Endothelial cell of umbilical vein (primary cell): ENCODE data around the gene MCU. TPM values are rescaled to one million over a fixed set of nuclear protein-coding genes. Genes with fewer than 3 reads are reported as not detected.
"Not testable (repeated sequence)": the region's sequence is repeated elsewhere in the genome, so short reads cannot be mapped to it uniquely, and the experiment has no call there.

Experiments used
- BruUV-seq: library from RNA; stranded (reverse); fragments of 400-500 nt; replicated peaks from 2 replicates; lab custom pipeline; 2021; lab: Mats Ljungman, UMichigan
- CTCF ChIA-PET: fragments of 300-600, 350-600 bp; sonication (Branson Sonifier 250); formaldehyde crosslinking; loops from one replicate; lab custom pipeline; 2021; ENCODE audit warnings: antibody characterized with exemption, inconsistent platforms; lab: Charles Lee
- POLR2A ChIA-PET: fragments of 300-600, 350-600 bp; sonication (Branson Sonifier 250); formaldehyde crosslinking; loops from one replicate; lab custom pipeline; 2021; ENCODE audit warnings: antibody characterized with exemption, inconsistent platforms; lab: Charles Lee
- DNase-seq: peaks from one replicate; pipeline ENCODE4 v3.0.0-alpha.2; 2011; ENCODE audit warnings: low read depth, low spot score
- FAIRE-seq: peaks from 2 replicates; lab custom pipeline; 2011; peaks lifted over from hg19 to GRCh38; lab: Jason Lieb, UNC
- H2AFZ ChIP-seq: 2 replicates; pipeline ENCODE4 v1.6.0; 2012; ENCODE audit warnings: low read depth, low read length, control low read depth, inconsistent platforms
- H3K27ac ChIP-seq: 2 replicates; pipeline ENCODE4 v1.5.1; 2011; ENCODE audit warnings: low read depth, mild to moderate bottlenecking, control low read depth, low read length, moderate library complexity; ENCODE audit not compliant: insufficient read depth
- H3K27me3 ChIP-seq, 2 experiments: 2 replicates each; pipeline versions ENCODE4 v1.6.0 to v1.6.1; 2011; ENCODE audit warnings: low read length in 2 of 2, mixed read lengths in 1 of 2; ENCODE audit not compliant: control insufficient read depth in 2 of 2, insufficient read depth in 2 of 2
- H3K36me3 ChIP-seq, 2 experiments: 2 replicates in 1 of 2; 3 replicates in 1 of 2; pipeline ENCODE4 v1.5.1; 2011; ENCODE audit warnings: low read length in 2 of 2, mild to moderate bottlenecking in 1 of 2, moderate library complexity in 1 of 2; ENCODE audit not compliant: control insufficient read depth in 2 of 2, insufficient read depth in 2 of 2; ENCODE audit errors: extremely low read depth in 1 of 2
- H3K4me1 ChIP-seq: 3 replicates; pipeline ENCODE4 v1.5.1; 2011; ENCODE audit warnings: mild to moderate bottlenecking, low read length; ENCODE audit not compliant: control insufficient read depth, insufficient read depth; ENCODE audit errors: extremely low read depth
- H3K4me2 ChIP-seq: 2 replicates; pipeline ENCODE4 v1.6.1; 2011; ENCODE audit warnings: low read length, control low read depth, mixed read lengths; ENCODE audit not compliant: insufficient read depth
- H3K4me3 ChIP-seq, 3 experiments: fragments of 200-600 bp in 1 of 3; sonication (generic), shearing (Covaris generic) in 1 of 3; replicated peaks in 1 of 3; 2 replicates each; pipeline ENCODE4 v1.5.1; 2011 to 2016; ENCODE audit warnings: control low read depth in 3 of 3, low read length in 3 of 3, mild to moderate bottlenecking in 2 of 3, inconsistent platforms in 1 of 3, low read depth in 1 of 3, moderate library complexity in 1 of 3; ENCODE audit not compliant: insufficient read depth in 1 of 3
- H3K79me2 ChIP-seq: 2 replicates; pipeline ENCODE4 v1.6.0; 2012; ENCODE audit warnings: low read length, inconsistent platforms; ENCODE audit not compliant: control insufficient read depth, insufficient read depth
- H3K9ac ChIP-seq: replicated peaks from 2 replicates; pipeline ENCODE3; 2011; ENCODE audit warnings: low read length, control low read depth; ENCODE audit not compliant: insufficient read depth; ENCODE audit errors: extremely low read depth
- H3K9me1 ChIP-seq: replicated peaks from 3 replicates; pipeline ENCODE4 v1.6.0; 2011; ENCODE audit warnings: mild to moderate bottlenecking, low read length; ENCODE audit not compliant: control insufficient read depth, insufficient read depth; ENCODE audit errors: extremely low read depth
- H3K9me3 ChIP-seq: replicated peaks from 2 replicates; pipeline ENCODE4 v1.5.1; 2012; ENCODE audit warnings: low read length, inconsistent platforms; ENCODE audit not compliant: control insufficient read depth, insufficient read depth
- H4K20me1 ChIP-seq: replicated peaks from 2 replicates; pipeline ENCODE3; 2011; ENCODE audit warnings: mild to moderate bottlenecking, low read length; ENCODE audit not compliant: control insufficient read depth, insufficient read depth; ENCODE audit errors: extremely low read depth
- CTCF ChIP-seq, 2 donors: IDR thresholded peaks; 1 replicate in 1 of 2; 2 replicates in 1 of 2; pipeline ENCODE4 v1.5.1; 2011; ENCODE audit warnings: low read length in 2 of 2, mild to moderate bottlenecking in 2 of 2, moderate library complexity in 2 of 2, control low read depth in 1 of 2, inconsistent platforms in 1 of 2, low read depth in 1 of 2; ENCODE audit not compliant: insufficient read depth in 1 of 2; ENCODE audit errors: extremely low read depth in 1 of 2
- EZH2 ChIP-seq: IDR thresholded peaks from 2 replicates; pipeline ENCODE4 v1.6.1; 2012; ENCODE audit warnings: borderline replicate concordance, low read depth, mild to moderate bottlenecking, moderate library complexity, low read length, inconsistent platforms; ENCODE audit not compliant: severe bottlenecking
- FOS ChIP-seq: IDR thresholded peaks from 2 replicates; pipeline ENCODE4 v1.6.1; 2011; ENCODE audit warnings: mild to moderate bottlenecking, low read length, moderate library complexity, borderline replicate concordance; ENCODE audit not compliant: insufficient read depth
- JUN ChIP-seq: IDR thresholded peaks from 2 replicates; pipeline ENCODE4 v1.6.1; 2011; ENCODE audit warnings: borderline replicate concordance, low read depth; ENCODE audit not compliant: insufficient read length, insufficient read depth
- POLR2A ChIP-seq: IDR thresholded peaks from 2 replicates; pipeline ENCODE4 v1.6.1; 2012; ENCODE audit warnings: low read depth, mild to moderate bottlenecking, control low read depth, low read length
- POLR2AphosphoS5 ChIP-seq: IDR thresholded peaks from 2 replicates; pipeline ENCODE4 v1.6.1; 2012; ENCODE audit warnings: low read depth, mild to moderate bottlenecking, control low read depth, low read length, moderate library complexity; ENCODE audit not compliant: insufficient read depth
- dilution Hi-C: fragments of 300-500 bp; cut with MboI; formaldehyde crosslinking; loops from one replicate; pipeline ENCODE4 v1.15.0; 2019; ENCODE audit warnings: low sequenced_read_pairs; ENCODE audit not compliant: extremely low pct_ligation_motif_present
- intact Hi-C: fragments of 100-400 bp; cut with micrococcal nuclease; formaldehyde crosslinking; loops from one replicate; pipeline ENCODE4 v1.10.0; 2022
- polyA plus RNA-seq, 4 experiments: library from polyadenylated mRNA; depleted of rRNA in 3 of 4; stranded (reverse) in 3 of 4; unstranded in 1 of 4; fragments of >200 nt; gene quantifications; 2 replicates each; pipeline versions ENCODE4 v1.2.1 to v1.2.3, GENCODE V29; 2011 to 2012; ENCODE audit warnings: missing spikeins in 1 of 4
- total RNA-seq: library from RNA; stranded (reverse); gene quantifications from 2 replicates; pipeline ENCODE4 v1.2.3, GENCODE V29; 2021
- TF ChIP-seq, protein P1 (sequence below): IDR thresholded peaks from 2 replicates; pipeline ENCODE4 v1.6.1; 2011; ENCODE audit not compliant: insufficient read depth, insufficient read length

MCU gene
- total and polyA plus RNA-seq, 2 donors (not counting 3 experiments of a cell fraction or from before 2014, with no cell fraction given) = 25.2 to 37.2 TPM

GRCh38 chr10:72737357-72737756 is 45.4 kb downstream of the MCU start:
- DNase-seq, intact Hi-C loops, POLR2A ChIA-PET, H3K27ac ChIP-seq, H3K9ac ChIP-seq, FAIRE-seq, dilution Hi-C loops, H3K9me3 ChIP-seq, H3K36me3 ChIP-seq, H3K4me2 ChIP-seq, BruUV-seq, H3K9me1 ChIP-seq, H4K20me1 ChIP-seq, H3K27me3 ChIP-seq, H3K4me3 ChIP-seq, H2AFZ ChIP-seq: not testable (repeated sequence)
- CTCF ChIA-PET = interaction anchor here (0.6 to 1.2 kb wide), 3 partner anchors 18 to 324 kb away, joined by 3 to 5 read pairs (median 3); no protein-coding TSS in a partner anchor
- H3K4me1 ChIP-seq = peaks cover 18% of the 10 kb centered on the region
- H3K79me2 ChIP-seq = peaks cover 26% of the 10 kb centered on the region

GRCh38 chr10:72738486-72738885 is 46.5 kb downstream of the MCU start:
- POLR2A ChIA-PET = no interaction called here
- intact Hi-C loops = no loop called here

More at GRCh38 chr10:72738486-72738885, 46.5 kb downstream of the MCU start:
- Histone ChIP-seq H2AFZ (no peak overlapping the region), H3K4me2 (no peak overlapping the region), H3K27ac (no peak overlapping the region), H3K4me3 (no peak overlapping the region), H3K27me3 (no peaks in the 10 kb centered on the region), H4K20me1 (no peaks in the 10 kb centered on the region), H3K79me2 (peaks cover 27% of the 10 kb centered on the region), H3K36me3 (no peaks in the 10 kb centered on the region), H3K9me1 (no peaks in the 10 kb centered on the region), H3K9me3 (no peaks in the 10 kb centered on the region), H3K4me1 (peaks cover 18% of the 10 kb centered on the region), H3K9ac (no peak overlapping the region)
- TF ChIP-seq, protein P1, sequence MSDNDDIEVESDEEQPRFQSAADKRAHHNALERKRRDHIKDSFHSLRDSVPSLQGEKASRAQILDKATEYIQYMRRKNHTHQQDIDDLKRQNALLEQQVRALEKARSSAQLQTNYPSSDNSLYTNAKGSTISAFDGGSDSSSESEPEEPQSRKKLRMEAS = no peak
- TF ChIP-seq POLR2AphosphoS5 (no peak), EZH2 (no peak), JUN (no peak), FOS (no peak), POLR2A (no peak), CTCF (IDR thresholded peaks at IDR 0.05; ENCODE audit: extremely low read depth in 1 of 2, insufficient read depth in 1 of 2, low read depth in 1 of 2, low read length in 2 of 2) (no peak)
- CTCF ChIA-PET = interaction anchor here (1.0 to 1.4 kb wide), 4 partner anchors 11 to 323 kb away, joined by 3 to 6 read pairs (median 4); no protein-coding TSS in a partner anchor
- dilution Hi-C loops = no loop called here
- DNase-seq (peak; percentile 92), FAIRE-seq (no peak)
- BruUV-seq = no TSS peak
